Measurements from ENCODE around the gene RPP25. TPM values are rescaled to one million over a fixed set of nuclear protein-coding genes. Genes with fewer than 3 reads are reported as not detected.

Gene RPP25
- total RNA-seq, 1 donor from 2014 or later = 24.0 TPM

GRCh38 chr15:74995779-74996765, 39.5 kb upstream of the RPP25 start:
- Mint-ChIP-seq H3K27me3 (ENCODE audit: unreplicated experiment) (peaks cover 15% of the 10 kb centered on the region), H3K27ac (ENCODE audit: unreplicated experiment) (peak overlapping the region; percentile 90), H3K9me3 (ENCODE audit: unreplicated experiment) (no peaks in the 10 kb centered on the region), H3K4me3 (ENCODE audit: unreplicated experiment) (peak overlapping the region; percentile 93), H3K4me1 (ENCODE audit: unreplicated experiment) (peaks cover 38% of the 10 kb centered on the region), H3K36me3 (ENCODE audit: low read depth, unreplicated experiment) (peaks cover 15% of the 10 kb centered on the region)
- DNase-seq (ENCODE audit: low spot score) = peak; percentile 31
- no peak for TF ChIP-seq CTCF (IDR thresholded peaks at IDR 0.05; ENCODE audit: unreplicated experiment)

GRCh38 chr15:74995182-74995778, 38.7 kb upstream of the RPP25 start, which contains the start of gene SCAMP5:
SCAMP5 (plus strand) TSS chr15:74995563; CDS start chr15:75011840, 16,277 bp downstream.
- H3K9me3 Mint-ChIP-seq (ENCODE audit: unreplicated experiment) = no peaks in the 10 kb centered on the region
- H3K36me3 Mint-ChIP-seq (ENCODE audit: low read depth, unreplicated experiment) = peaks cover 15% of the 10 kb centered on the region
- H3K4me1 Mint-ChIP-seq (ENCODE audit: unreplicated experiment) = peaks cover 38% of the 10 kb centered on the region
- peak; percentile 98 for DNase-seq (ENCODE audit: low spot score)
- H3K27ac Mint-ChIP-seq (ENCODE audit: unreplicated experiment) = peak within 1 kb of the TSS; percentile 90
- no peak for TF ChIP-seq CTCF (IDR thresholded peaks at IDR 0.05; ENCODE audit: unreplicated experiment)
- H3K4me3 Mint-ChIP-seq (ENCODE audit: unreplicated experiment) = peak within 1 kb of the TSS; percentile 93
- H3K27me3 Mint-ChIP-seq (ENCODE audit: unreplicated experiment) = peaks cover 15% of the 10 kb centered on the region

GRCh38 chr15:74994685-74995084, 38.1 kb upstream of the RPP25 start:
- Mint-ChIP-seq H3K9me3 (ENCODE audit: unreplicated experiment) (no peaks in the 10 kb centered on the region), H3K27me3 (ENCODE audit: unreplicated experiment) (peaks cover 15% of the 10 kb centered on the region), H3K27ac (ENCODE audit: unreplicated experiment) (no peak overlapping the region), H3K4me1 (ENCODE audit: unreplicated experiment) (peaks cover 37% of the 10 kb centered on the region), H3K36me3 (ENCODE audit: low read depth, unreplicated experiment) (peaks cover 15% of the 10 kb centered on the region), H3K4me3 (ENCODE audit: unreplicated experiment) (peak overlapping the region; percentile 75)
- DNase-seq (ENCODE audit: low spot score) = no peak
- TF ChIP-seq CTCF (IDR thresholded peaks at IDR 0.05; ENCODE audit: unreplicated experiment) = no peak

- H3K27ac Mint-ChIP-seq (ENCODE audit: unreplicated experiment) = no peak overlapping the region
- TF ChIP-seq CTCF (IDR thresholded peaks at IDR 0.05; ENCODE audit: unreplicated experiment) = no peak
- no peak overlapping the region for H3K4me3 Mint-ChIP-seq (ENCODE audit: unreplicated experiment)
- peaks cover 34% of the 10 kb centered on the region for H3K4me1 Mint-ChIP-seq (ENCODE audit: unreplicated experiment)
- no peaks in the 10 kb centered on the region for H3K9me3 Mint-ChIP-seq (ENCODE audit: unreplicated experiment)
- H3K27me3 Mint-ChIP-seq (ENCODE audit: unreplicated experiment) = peaks cover 14% of the 10 kb centered on the region
- peaks cover 15% of the 10 kb centered on the region for H3K36me3 Mint-ChIP-seq (ENCODE audit: low read depth, unreplicated experiment)
- DNase-seq (ENCODE audit: low spot score) = no peak
These were observed 37.7 kb upstream of the RPP25 start for GRCh38 chr15:74994236-74994635.

Data from endothelial cell (in vitro differentiated cells).